ENCODE data around the gene MAST4. TPM values are rescaled to one million over a fixed set of nuclear protein-coding genes. Genes with fewer than 3 reads are reported as not detected.

Gene MAST4
- total and polyA plus RNA-seq, 4 donors: 3.7 to 9.5 (median 6.5) TPM

DNA sequence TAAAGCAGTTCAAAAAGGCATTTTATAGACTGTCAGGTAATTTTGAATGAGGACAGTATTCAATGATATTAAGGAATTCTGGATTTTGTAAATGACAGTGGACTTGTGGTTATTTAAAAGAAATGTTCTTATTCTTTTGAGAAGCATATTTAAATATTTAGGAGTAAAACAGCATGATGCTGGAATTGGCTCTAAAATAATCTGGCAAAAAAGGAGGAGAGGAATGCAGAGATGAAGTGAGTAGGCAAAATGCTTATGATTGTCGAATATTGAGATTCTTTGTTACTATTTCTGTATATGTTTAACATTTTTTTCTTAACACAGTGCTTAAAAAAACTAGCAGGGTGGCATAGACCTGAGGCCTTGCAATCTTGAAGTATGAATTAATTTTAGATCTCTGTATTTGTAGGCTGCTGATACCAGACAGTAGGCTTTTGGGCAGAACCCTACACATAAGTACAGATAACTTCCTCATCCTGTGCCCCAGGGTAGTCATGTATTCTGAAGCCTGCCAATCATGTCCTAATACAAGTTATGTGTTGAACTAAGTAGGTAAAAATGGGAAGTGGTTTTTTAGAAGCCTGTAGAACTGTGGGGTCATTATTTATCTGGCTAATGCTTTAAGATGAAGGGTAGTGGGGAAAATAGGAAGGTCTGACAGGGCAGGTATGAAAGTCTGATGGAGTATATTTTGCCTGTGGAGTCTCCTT, 591.0 kb downstream of the MAST4 start:
- 76% methylated on average over 1 of the region's 1 CpG for WGBS
- Histone ChIP-seq H3K27ac (ENCODE audit: low read depth in 1 of 2, low read length in 2 of 2) (no peak overlapping the region), H3K9me3 (ENCODE audit: control insufficient read depth in 4 of 4, low read length in 3 of 4) (no peaks in the 10 kb centered on the region)

More for the DNA sequence above, 591.0 kb downstream of the MAST4 start:
- H3K4me3 ChIP-seq (ENCODE audit: low read depth in 1 of 3, low read length in 3 of 3): no peak overlapping the region
- no peak overlapping the region for H3K9ac ChIP-seq (ENCODE audit: low read depth in 1 of 2, low read length in 2 of 2)
- DNase-seq (ENCODE audit: low spot score): no peak
- no peaks in the 10 kb centered on the region for H3K27me3 ChIP-seq (ENCODE audit: control insufficient read depth in 4 of 4, insufficient read depth in 4 of 4, low read length in 3 of 4)
- no peak for TF ChIP-seq FOXA2 (IDR thresholded peaks at IDR 0.05)
- TF ChIP-seq NR2F2 (IDR thresholded peaks at IDR 0.05): no peak
- TF ChIP-seq RAD21 (IDR thresholded peaks at IDR 0.05): no peak
- TF ChIP-seq CTCF (IDR thresholded peaks at IDR 0.05; ENCODE audit: low read depth, low read length, missing input control): no peak
- no peak for TF ChIP-seq RXRA (IDR thresholded peaks at IDR 0.05)
- TF ChIP-seq GABPA (IDR thresholded peaks at IDR 0.05 in 1 of 2, conservative IDR thresholded peaks at IDR 0.05 in 1 of 2): no peak
- TF ChIP-seq YY1 (IDR thresholded peaks at IDR 0.05): no peak
- TF ChIP-seq ATF3 (IDR thresholded peaks at IDR 0.05): no peak
- no peak for TF ChIP-seq ZBTB33 (IDR thresholded peaks at IDR 0.05)
- TF ChIP-seq EGR1 (IDR thresholded peaks at IDR 0.05; ENCODE audit: low read depth in 2 of 2): no peak
- TF ChIP-seq HNF4G (IDR thresholded peaks at IDR 0.05): no peak
- TF ChIP-seq FOXA1 (IDR thresholded peaks at IDR 0.05): no peak
- TF ChIP-seq TAF1 (conservative IDR thresholded peaks at IDR 0.05): no peak
- TF ChIP-seq, protein P1, sequence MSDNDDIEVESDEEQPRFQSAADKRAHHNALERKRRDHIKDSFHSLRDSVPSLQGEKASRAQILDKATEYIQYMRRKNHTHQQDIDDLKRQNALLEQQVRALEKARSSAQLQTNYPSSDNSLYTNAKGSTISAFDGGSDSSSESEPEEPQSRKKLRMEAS (IDR thresholded peaks at IDR 0.05): no peak
- TF ChIP-seq HNF4A (conservative IDR thresholded peaks at IDR 0.05): no peak
- TF ChIP-seq JUND (IDR thresholded peaks at IDR 0.05): no peak
- TF ChIP-seq, protein P2, sequence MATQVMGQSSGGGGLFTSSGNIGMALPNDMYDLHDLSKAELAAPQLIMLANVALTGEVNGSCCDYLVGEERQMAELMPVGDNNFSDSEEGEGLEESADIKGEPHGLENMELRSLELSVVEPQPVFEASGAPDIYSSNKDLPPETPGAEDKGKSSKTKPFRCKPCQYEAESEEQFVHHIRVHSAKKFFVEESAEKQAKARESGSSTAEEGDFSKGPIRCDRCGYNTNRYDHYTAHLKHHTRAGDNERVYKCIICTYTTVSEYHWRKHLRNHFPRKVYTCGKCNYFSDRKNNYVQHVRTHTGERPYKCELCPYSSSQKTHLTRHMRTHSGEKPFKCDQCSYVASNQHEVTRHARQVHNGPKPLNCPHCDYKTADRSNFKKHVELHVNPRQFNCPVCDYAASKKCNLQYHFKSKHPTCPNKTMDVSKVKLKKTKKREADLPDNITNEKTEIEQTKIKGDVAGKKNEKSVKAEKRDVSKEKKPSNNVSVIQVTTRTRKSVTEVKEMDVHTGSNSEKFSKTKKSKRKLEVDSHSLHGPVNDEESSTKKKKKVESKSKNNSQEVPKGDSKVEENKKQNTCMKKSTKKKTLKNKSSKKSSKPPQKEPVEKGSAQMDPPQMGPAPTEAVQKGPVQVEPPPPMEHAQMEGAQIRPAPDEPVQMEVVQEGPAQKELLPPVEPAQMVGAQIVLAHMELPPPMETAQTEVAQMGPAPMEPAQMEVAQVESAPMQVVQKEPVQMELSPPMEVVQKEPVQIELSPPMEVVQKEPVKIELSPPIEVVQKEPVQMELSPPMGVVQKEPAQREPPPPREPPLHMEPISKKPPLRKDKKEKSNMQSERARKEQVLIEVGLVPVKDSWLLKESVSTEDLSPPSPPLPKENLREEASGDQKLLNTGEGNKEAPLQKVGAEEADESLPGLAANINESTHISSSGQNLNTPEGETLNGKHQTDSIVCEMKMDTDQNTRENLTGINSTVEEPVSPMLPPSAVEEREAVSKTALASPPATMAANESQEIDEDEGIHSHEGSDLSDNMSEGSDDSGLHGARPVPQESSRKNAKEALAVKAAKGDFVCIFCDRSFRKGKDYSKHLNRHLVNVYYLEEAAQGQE (IDR thresholded peaks at IDR 0.05): no peak
- H3K4me1 ChIP-seq (ENCODE audit: control insufficient read depth in 4 of 4, insufficient read depth in 4 of 4, low read length in 3 of 4): no peaks in the 10 kb centered on the region
- H3K36me3 ChIP-seq (ENCODE audit: control insufficient read depth in 4 of 4, insufficient read depth in 3 of 4, low read depth in 1 of 4, low read length in 3 of 4): no peaks in the 10 kb centered on the region

All from liver (tissue), 9 donors.